HepG2 (cell line): ENCODE results near the gene DARS2. TPM values are rescaled to one million over a fixed set of nuclear protein-coding genes. Genes with fewer than 3 reads are reported as not detected.

Source experiments
- CBX2 ChIP-seq, 2 experiments: fragments of 200-600 bp in 1 of 2; sonication (generic); formaldehyde crosslinking in 1 of 2; IDR thresholded peaks; 2 replicates each; pipeline versions ENCODE4 v1.7.0 to v1.8.1; 2018 to 2022; ENCODE audit warnings: low read depth in 2 of 2, low read length in 1 of 2, mild to moderate bottlenecking in 1 of 2, missing genetic modification reagents in 1 of 2
- DMAP1 ChIP-seq: IDR thresholded peaks from 2 replicates; pipeline ENCODE4 v1.6.1; 2016
- EP300 ChIP-seq, 3 experiments: sonication (generic) in 1 of 3; formaldehyde crosslinking in 1 of 3; IDR thresholded peaks; 2 replicates each; pipeline versions ENCODE4 v1.5.1 to v1.6.1; 2011 to 2020; ENCODE audit warnings: low read depth in 2 of 3, low read length in 2 of 3, borderline replicate concordance in 1 of 3, improper control_type of control experiment in 1 of 3, mild to moderate bottlenecking in 1 of 3, missing genetic modification reagents in 1 of 3, moderate library complexity in 1 of 3
- ERF ChIP-seq: IDR thresholded peaks from 2 replicates; pipeline ENCODE4 v1.6.1; 2018; ENCODE audit warnings: missing biosample characterization, missing genetic modification reagents
- HES4 ChIP-seq: sonication (generic); formaldehyde crosslinking; IDR thresholded peaks from 2 replicates; pipeline ENCODE4 v1.9.0; 2021; ENCODE audit warnings: mild to moderate bottlenecking, missing genetic modification reagents, borderline replicate concordance
- RFXAP ChIP-seq: sonication (generic); formaldehyde crosslinking; IDR thresholded peaks from 2 replicates; pipeline ENCODE4 v1.4.0; 2020; ENCODE audit warnings: missing genetic modification reagents, borderline replicate concordance
- THAP11 ChIP-seq: IDR thresholded peaks from 2 replicates; pipeline ENCODE4 v1.6.1; 2016; ENCODE audit warnings: missing biosample characterization, missing genetic modification reagents
- ZBTB20 ChIP-seq: sonication (generic); formaldehyde crosslinking; IDR thresholded peaks from 2 replicates; pipeline ENCODE4 v1.8.1; 2023; ENCODE audit warnings: missing genetic modification reagents, low read depth, mild to moderate bottlenecking, borderline replicate concordance
- ZFP36L1 ChIP-seq: sonication (generic); formaldehyde crosslinking; IDR thresholded peaks from 2 replicates; pipeline ENCODE4 v1.8.0; 2022; ENCODE audit warnings: mild to moderate bottlenecking, missing genetic modification reagents, moderate library complexity
- ZNF326 ChIP-seq: sonication (generic); formaldehyde crosslinking; IDR thresholded peaks from 2 replicates; pipeline ENCODE4 v1.4.0; 2020; ENCODE audit warnings: missing genetic modification reagents, borderline replicate concordance
- ZNF558 ChIP-seq: sonication (generic); formaldehyde crosslinking; IDR thresholded peaks from 2 replicates; pipeline ENCODE4 v1.9.0; 2022; ENCODE audit warnings: mild to moderate bottlenecking, missing genetic modification reagents, borderline replicate concordance
- ZNF572 ChIP-seq: sonication (generic); formaldehyde crosslinking; IDR thresholded peaks from 2 replicates; pipeline ENCODE4 v1.5.1; 2020; ENCODE audit warnings: mild to moderate bottlenecking, missing genetic modification reagents
- polyA plus RNA-seq, 8 experiments: library from polyadenylated mRNA; depleted of rRNA in 3 of 8; stranded (reverse) in 7 of 8; unstranded in 1 of 8; fragments of >200 nt; fragmentation: Illumina TruSeq in 4 of 8; extraction: Trizol in 4 of 8; gene quantifications; 2 replicates each; pipeline versions ENCODE4 v1.2.1 to v1.2.3, GENCODE V29; 2011 to 2016; ENCODE audit warnings: low read depth in 4 of 8, missing spikeins in 1 of 8, mixed read lengths in 1 of 8; ENCODE audit not compliant: insufficient read depth in 1 of 8
- total RNA-seq, 5 experiments: library from RNA; depleted of rRNA; stranded (reverse); fragments of >200 nt; fragmentation: Illumina TruSeq; extraction: Trizol; gene quantifications; 2 replicates each; pipeline ENCODE4 v1.2.3, GENCODE V29; 2016; ENCODE audit warnings: low read depth in 1 of 5
- TF ChIP-seq, protein P1 (sequence below): IDR thresholded peaks from 2 replicates; pipeline ENCODE4 v1.6.1; 2016
- TF ChIP-seq, protein P2 (sequence below): sonication (generic); formaldehyde crosslinking; IDR thresholded peaks from 2 replicates; pipeline ENCODE4 v1.4.0; 2020; ENCODE audit warnings: missing genetic modification reagents, borderline replicate concordance
- TF ChIP-seq, protein P3 (sequence below): sonication (generic); formaldehyde crosslinking; IDR thresholded peaks from 2 replicates; pipeline ENCODE4 v1.9.0; 2021; ENCODE audit warnings: missing genetic modification reagents, borderline replicate concordance
- TF ChIP-seq, protein P4 (sequence below): sonication (generic); formaldehyde crosslinking; IDR thresholded peaks from 2 replicates; pipeline ENCODE4 v1.4.0; 2020; ENCODE audit warnings: missing genetic modification reagents, mild to moderate bottlenecking, borderline replicate concordance
- TF ChIP-seq, protein P5 (sequence below): sonication (generic); formaldehyde crosslinking; IDR thresholded peaks from 2 replicates; pipeline ENCODE4 v1.4.0; 2020; ENCODE audit warnings: mild to moderate bottlenecking, missing genetic modification reagents

The DARS2 gene
- total and polyA plus RNA-seq, 2 of the 13 experiments (the other 11 are each of a cell fraction or from before 2014, with no cell fraction given), result 17.6 to 27.7 TPM

DNA sequence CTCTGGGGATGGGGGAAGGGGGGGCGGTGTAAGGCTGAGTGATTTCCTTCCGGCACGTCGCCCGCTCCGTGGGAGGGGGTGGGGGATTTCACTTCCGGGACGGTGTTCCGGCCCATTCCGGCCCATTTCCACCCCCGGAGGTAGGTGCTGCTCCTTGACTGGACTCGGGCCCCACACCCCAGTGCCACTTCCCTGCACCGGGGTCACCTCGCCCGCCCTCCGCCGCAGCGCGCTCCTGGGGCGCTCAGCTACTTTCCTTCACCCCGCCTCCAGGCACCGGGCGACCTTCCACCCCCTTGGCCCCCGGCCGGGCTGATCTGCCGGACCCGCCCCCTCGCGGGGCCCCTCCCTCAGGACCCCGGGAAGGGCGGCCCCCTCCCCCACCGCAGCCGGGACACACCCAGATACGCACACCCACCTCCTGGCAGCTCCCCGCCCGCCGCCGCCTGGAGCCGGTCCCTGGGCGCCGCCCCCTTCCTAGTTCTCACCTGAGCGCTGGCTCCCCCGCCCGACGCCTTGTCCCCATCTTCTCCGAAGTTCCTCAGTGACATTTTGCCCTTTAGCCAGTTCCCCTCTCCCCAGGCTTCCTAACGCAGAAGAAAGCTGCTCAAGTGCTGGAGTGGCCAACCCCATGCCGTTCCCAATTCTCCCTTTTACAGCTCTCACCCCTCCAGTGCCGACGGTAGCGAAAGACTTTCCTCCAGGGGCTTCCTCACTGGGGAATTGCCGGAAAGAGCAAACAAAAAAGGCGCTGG lies 44.0 kb downstream of the DARS2 start, which contains the start of gene ZBTB37 (continued):
- TF ChIP-seq EP300 (IDR thresholded peaks at IDR 0.05; ENCODE audit: low read depth in 2 of 2, low read length in 2 of 2) (no peak; a peak in 1 of 4 replicates), EP300 (CRISPR knock-in tag; IDR thresholded peaks at IDR 0.05; ENCODE audit: borderline replicate concordance) (no peak; the same call in 1 of the 2 replicates), ZFP36L1 (CRISPR knock-in tag) (peak; percentile 5; the same call in 1 of the 2 replicates), DMAP1 (CRISPR knock-in tag) (0 out of 2 replicates have a peak, but pooled peaks have one; percentile 7), RFXAP (CRISPR knock-in tag) (0 out of 2 replicates have a peak, but pooled peaks have one; percentile 21), HES4 (CRISPR knock-in tag) (peak; percentile 56; the same call in 1 of the 2 replicates), THAP11 (peak; percentile 83), ZBTB20 (CRISPR knock-in tag) (peak; percentile 29; the same call in 1 of the 2 replicates), CBX2 (IDR thresholded peaks at IDR 0.05; ENCODE audit: low read depth, low read length) (no peak), CBX2 (CRISPR knock-in tag; IDR thresholded peaks at IDR 0.05; ENCODE audit: low read depth) (no peak), ERF (CRISPR knock-in tag) (no peak), ZNF558 (peak; percentile 84; the same call in 1 of the 2 replicates), ZNF326 (no peak), ZNF572 (CRISPR knock-in tag) (0 out of 2 replicates have a peak, but pooled peaks have one; percentile 28)
- TF ChIP-seq, protein P1, sequence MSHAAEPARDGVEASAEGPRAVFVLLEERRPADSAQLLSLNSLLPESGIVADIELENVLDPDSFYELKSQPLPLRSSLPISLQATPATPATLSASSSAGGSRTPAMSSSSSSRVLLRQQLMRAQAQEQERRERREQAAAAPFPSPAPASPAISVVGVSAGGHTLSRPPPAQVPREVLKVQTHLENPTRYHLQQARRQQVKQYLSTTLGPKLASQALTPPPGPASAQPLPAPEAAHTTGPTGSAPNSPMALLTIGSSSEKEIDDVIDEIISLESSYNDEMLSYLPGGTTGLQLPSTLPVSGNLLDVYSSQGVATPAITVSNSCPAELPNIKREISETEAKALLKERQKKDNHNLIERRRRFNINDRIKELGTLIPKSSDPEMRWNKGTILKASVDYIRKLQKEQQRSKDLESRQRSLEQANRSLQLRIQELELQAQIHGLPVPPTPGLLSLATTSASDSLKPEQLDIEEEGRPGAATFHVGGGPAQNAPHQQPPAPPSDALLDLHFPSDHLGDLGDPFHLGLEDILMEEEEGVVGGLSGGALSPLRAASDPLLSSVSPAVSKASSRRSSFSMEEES, result 0 out of 2 replicates have a peak, but pooled peaks have one; percentile 23
- TF ChIP-seq, protein P2, sequence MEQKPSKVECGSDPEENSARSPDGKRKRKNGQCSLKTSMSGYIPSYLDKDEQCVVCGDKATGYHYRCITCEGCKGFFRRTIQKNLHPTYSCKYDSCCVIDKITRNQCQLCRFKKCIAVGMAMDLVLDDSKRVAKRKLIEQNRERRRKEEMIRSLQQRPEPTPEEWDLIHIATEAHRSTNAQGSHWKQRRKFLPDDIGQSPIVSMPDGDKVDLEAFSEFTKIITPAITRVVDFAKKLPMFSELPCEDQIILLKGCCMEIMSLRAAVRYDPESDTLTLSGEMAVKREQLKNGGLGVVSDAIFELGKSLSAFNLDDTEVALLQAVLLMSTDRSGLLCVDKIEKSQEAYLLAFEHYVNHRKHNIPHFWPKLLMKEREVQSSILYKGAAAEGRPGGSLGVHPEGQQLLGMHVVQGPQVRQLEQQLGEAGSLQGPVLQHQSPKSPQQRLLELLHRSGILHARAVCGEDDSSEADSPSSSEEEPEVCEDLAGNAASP (CRISPR knock-in tag), result no peak
- TF ChIP-seq, protein P3, sequence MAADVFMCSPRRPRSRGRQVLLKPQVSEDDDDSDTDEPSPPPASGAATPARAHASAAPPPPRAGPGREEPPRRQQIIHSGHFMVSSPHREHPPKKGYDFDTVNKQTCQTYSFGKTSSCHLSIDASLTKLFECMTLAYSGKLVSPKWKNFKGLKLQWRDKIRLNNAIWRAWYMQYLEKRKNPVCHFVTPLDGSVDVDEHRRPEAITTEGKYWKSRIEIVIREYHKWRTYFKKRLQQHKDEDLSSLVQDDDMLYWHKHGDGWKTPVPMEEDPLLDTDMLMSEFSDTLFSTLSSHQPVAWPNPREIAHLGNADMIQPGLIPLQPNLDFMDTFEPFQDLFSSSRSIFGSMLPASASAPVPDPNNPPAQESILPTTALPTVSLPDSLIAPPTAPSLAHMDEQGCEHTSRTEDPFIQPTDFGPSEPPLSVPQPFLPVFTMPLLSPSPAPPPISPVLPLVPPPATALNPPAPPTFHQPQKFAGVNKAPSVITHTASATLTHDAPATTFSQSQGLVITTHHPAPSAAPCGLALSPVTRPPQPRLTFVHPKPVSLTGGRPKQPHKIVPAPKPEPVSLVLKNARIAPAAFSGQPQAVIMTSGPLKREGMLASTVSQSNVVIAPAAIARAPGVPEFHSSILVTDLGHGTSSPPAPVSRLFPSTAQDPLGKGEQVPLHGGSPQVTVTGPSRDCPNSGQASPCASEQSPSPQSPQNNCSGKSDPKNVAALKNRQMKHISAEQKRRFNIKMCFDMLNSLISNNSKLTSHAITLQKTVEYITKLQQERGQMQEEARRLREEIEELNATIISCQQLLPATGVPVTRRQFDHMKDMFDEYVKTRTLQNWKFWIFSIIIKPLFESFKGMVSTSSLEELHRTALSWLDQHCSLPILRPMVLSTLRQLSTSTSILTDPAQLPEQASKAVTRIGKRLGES (CRISPR knock-in tag), result no peak
- TF ChIP-seq, protein P4, sequence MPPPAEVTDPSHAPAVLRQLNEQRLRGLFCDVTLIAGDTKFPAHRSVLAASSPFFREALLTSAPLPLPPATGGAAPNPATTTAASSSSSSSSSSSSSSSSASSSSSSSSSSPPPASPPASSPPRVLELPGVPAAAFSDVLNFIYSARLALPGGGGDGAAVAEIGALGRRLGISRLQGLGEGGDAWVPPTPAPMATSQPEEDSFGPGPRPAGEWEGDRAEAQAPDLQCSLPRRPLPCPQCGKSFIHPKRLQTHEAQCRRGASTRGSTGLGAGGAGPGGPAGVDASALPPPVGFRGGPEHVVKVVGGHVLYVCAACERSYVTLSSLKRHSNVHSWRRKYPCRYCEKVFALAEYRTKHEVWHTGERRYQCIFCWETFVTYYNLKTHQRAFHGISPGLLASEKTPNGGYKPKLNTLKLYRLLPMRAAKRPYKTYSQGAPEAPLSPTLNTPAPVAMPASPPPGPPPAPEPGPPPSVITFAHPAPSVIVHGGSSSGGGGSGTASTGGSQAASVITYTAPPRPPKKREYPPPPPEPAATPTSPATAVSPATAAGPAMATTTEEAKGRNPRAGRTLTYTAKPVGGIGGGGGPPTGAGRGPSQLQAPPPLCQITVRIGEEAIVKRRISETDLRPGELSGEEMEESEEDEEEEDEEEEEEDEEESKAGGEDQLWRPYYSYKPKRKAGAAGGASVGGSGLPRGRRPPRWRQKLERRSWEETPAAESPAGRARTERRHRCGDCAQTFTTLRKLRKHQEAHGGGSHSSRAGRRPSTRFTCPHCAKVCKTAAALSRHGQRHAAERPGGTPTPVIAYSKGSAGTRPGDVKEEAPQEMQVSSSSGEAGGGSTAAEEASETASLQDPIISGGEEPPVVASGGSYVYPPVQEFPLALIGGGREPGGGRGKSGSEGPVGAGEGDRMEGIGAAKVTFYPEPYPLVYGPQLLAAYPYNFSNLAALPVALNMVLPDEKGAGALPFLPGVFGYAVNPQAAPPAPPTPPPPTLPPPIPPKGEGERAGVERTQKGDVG (CRISPR knock-in tag), result 0 out of 2 replicates have a peak, but pooled peaks have one; percentile 13
- TF ChIP-seq, protein P5, sequence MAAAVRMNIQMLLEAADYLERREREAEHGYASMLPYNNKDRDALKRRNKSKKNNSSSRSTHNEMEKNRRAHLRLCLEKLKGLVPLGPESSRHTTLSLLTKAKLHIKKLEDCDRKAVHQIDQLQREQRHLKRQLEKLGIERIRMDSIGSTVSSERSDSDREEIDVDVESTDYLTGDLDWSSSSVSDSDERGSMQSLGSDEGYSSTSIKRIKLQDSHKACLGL (CRISPR knock-in tag), result peak; percentile 81
